GM12878 (cell line): ENCODE data around the gene TMEM150B. TPM values are rescaled to one million over a fixed set of nuclear protein-coding genes. Genes with fewer than 3 reads are reported as not detected.

Experiments used
- ASH2L ChIP-seq: fragments of 300-600, 200-600 bp; sonication (generic); IDR thresholded peaks from 2 replicates; pipeline ENCODE4 v1.6.1; 2017; ENCODE audit warnings: low read depth, mild to moderate bottlenecking, borderline replicate concordance
- CBX3 ChIP-seq: fragments of 200-600 bp; sonication (generic); IDR thresholded peaks from 2 replicates; pipeline ENCODE4 v1.6.1; 2016; ENCODE audit warnings: low read depth, borderline replicate concordance
- EP300 ChIP-seq, 2 experiments: fragments of 150-350 bp in 1 of 2; IDR thresholded peaks; 2 replicates each; pipeline ENCODE4 v1.6.1; 2011 to 2012; ENCODE audit warnings: low read depth in 2 of 2, low read length in 2 of 2, borderline replicate concordance in 1 of 2, improper control_type of control experiment in 1 of 2, inconsistent platforms in 1 of 2; ENCODE audit not compliant: control insufficient read depth in 1 of 2
- ETV6 ChIP-seq, 2 experiments: fragments of 450-650 bp in 1 of 2; IDR thresholded peaks in 1 of 2; conservative IDR thresholded peaks in 1 of 2; 2 replicates each; pipeline ENCODE4 v1.6.1; 2014; ENCODE audit warnings: antibody characterized with exemption in 1 of 2, borderline replicate concordance in 1 of 2, low read depth in 1 of 2, mild to moderate bottlenecking in 1 of 2, moderate library complexity in 1 of 2
- FOXM1 ChIP-seq: IDR thresholded peaks from 2 replicates; pipeline ENCODE4 v1.6.1; 2012; ENCODE audit warnings: low read depth, mild to moderate bottlenecking, inconsistent platforms, low read length, moderate library complexity
- HDAC2 ChIP-seq: fragments of 200-600 bp; sonication (generic); IDR thresholded peaks from 2 replicates; pipeline ENCODE4 v1.6.1; 2017
- JUNB ChIP-seq: IDR thresholded peaks from 2 replicates; pipeline ENCODE4 v1.6.1; 2016; ENCODE audit warnings: antibody characterized with exemption, mild to moderate bottlenecking
- JUND ChIP-seq: IDR thresholded peaks from 2 replicates; pipeline ENCODE4 v1.6.1; 2012; ENCODE audit warnings: low read depth, mild to moderate bottlenecking, low read length, improper control_type of control experiment, moderate library complexity
- MTA3 ChIP-seq: IDR thresholded peaks from 2 replicates; pipeline ENCODE4 v1.6.1; 2012; ENCODE audit warnings: low read length, inconsistent platforms, borderline replicate concordance
- MXI1 ChIP-seq: fragments of 150-350 bp; IDR thresholded peaks from 2 replicates; pipeline ENCODE4 v1.6.1; 2011; ENCODE audit warnings: low read depth, mild to moderate bottlenecking, inconsistent platforms, low read length, improper control_type of control experiment
- NFXL1 ChIP-seq: fragments of 450-650 bp; IDR thresholded peaks from 2 replicates; pipeline ENCODE4 v1.6.1; 2017; ENCODE audit warnings: antibody characterized with exemption, mild to moderate bottlenecking, borderline replicate concordance
- NFYB ChIP-seq: IDR thresholded peaks from 2 replicates; pipeline ENCODE4 v1.6.1; 2011; ENCODE audit warnings: low read depth, mild to moderate bottlenecking, low read length, improper control_type of control experiment, moderate library complexity; ENCODE audit not compliant: insufficient read depth
- PAX8 ChIP-seq: fragments of 450-650 bp; IDR thresholded peaks from 2 replicates; pipeline ENCODE4 v1.6.1; 2017; ENCODE audit warnings: mild to moderate bottlenecking, moderate library complexity
- RAD21 ChIP-seq: IDR thresholded peaks from 2 replicates; pipeline ENCODE4 v1.6.1; 2011; ENCODE audit warnings: mild to moderate bottlenecking, low read depth, low read length, moderate library complexity; ENCODE audit not compliant: insufficient read depth
- RB1 ChIP-seq: fragments of 450-650 bp; formaldehyde crosslinking; IDR thresholded peaks from 2 replicates; pipeline ENCODE4 v1.6.1; 2017; ENCODE audit warnings: mild to moderate bottlenecking, borderline replicate concordance
- SIX5 ChIP-seq: IDR thresholded peaks from 2 replicates; pipeline ENCODE4 v1.6.1; 2011; ENCODE audit warnings: mild to moderate bottlenecking, low read depth, low read length, moderate library complexity; ENCODE audit not compliant: severe bottlenecking
- SMAD1 ChIP-seq: fragments of 450-650 bp; IDR thresholded peaks from 2 replicates; pipeline ENCODE4 v1.6.1; 2018; ENCODE audit warnings: mild to moderate bottlenecking, low read depth; ENCODE audit not compliant: partially characterized antibody
- SMARCA5 ChIP-seq: fragments of 450-650 bp; IDR thresholded peaks from 2 replicates; pipeline ENCODE4 v1.6.1; 2017; ENCODE audit warnings: mild to moderate bottlenecking
- SREBF2 ChIP-seq: IDR thresholded peaks from 2 replicates; pipeline ENCODE4 v1.6.1; 2012; ENCODE audit warnings: mild to moderate bottlenecking, low read length
- TBL1XR1 ChIP-seq: IDR thresholded peaks from 2 replicates; pipeline ENCODE4 v1.6.1; 2012; ENCODE audit warnings: low read depth, low read length, improper control_type of control experiment
- TCF3 ChIP-seq: IDR thresholded peaks from 2 replicates; pipeline ENCODE4 v1.6.1; 2012; ENCODE audit warnings: low read depth, mild to moderate bottlenecking, low read length, borderline replicate concordance; ENCODE audit not compliant: insufficient read depth
- YY1 ChIP-seq: IDR thresholded peaks from 2 replicates; pipeline ENCODE4 v1.6.1; 2011; ENCODE audit warnings: low read depth, mild to moderate bottlenecking, low read length
- ZNF384 ChIP-seq: IDR thresholded peaks from 2 replicates; pipeline ENCODE4 v1.6.1; 2012; ENCODE audit warnings: low read depth, mild to moderate bottlenecking, low read length, improper control_type of control experiment, borderline replicate concordance
- polyA plus RNA-seq, 11 experiments: library from polyadenylated mRNA; depleted of rRNA in 4 of 11; unstranded in 6 of 11; stranded (reverse) in 5 of 11; fragments of >200 nt; fragmentation: Nextera tagmentation in 4 of 11; fragmentation: Illumina TruSeq in 1 of 11; extraction: Ambion mirVana in 4 of 11; extraction: Trizol in 1 of 11; gene quantifications; 1 replicate in 1 of 11; 2 replicates in 10 of 11; pipeline versions ENCODE4 v1.2.1 to v1.2.3, GENCODE V29; 2011 to 2016; ENCODE audit warnings: inconsistent platforms in 2 of 11, missing spikeins in 2 of 11, low read depth in 1 of 11
- total RNA-seq, 4 experiments: library from RNA; depleted of rRNA in 3 of 4; stranded (reverse); fragments of >200 nt in 3 of 4; fragmentation: Illumina TruSeq in 1 of 4; extraction: Trizol in 1 of 4; gene quantifications; 2 replicates each; pipeline versions ENCODE4 v1.2.1 to v1.2.3, GENCODE V29; 2013 to 2021
- TF ChIP-seq, protein P1 (sequence below): fragments of 150-350 bp; IDR thresholded peaks from 2 replicates; pipeline ENCODE4 v1.6.1; 2014; ENCODE audit warnings: mild to moderate bottlenecking, low read depth, low read length
- TF ChIP-seq, protein P2 (sequence below): fragments of 450-650 bp; IDR thresholded peaks from 2 replicates; pipeline ENCODE4 v1.6.1; 2016; ENCODE audit warnings: mild to moderate bottlenecking
- TF ChIP-seq, protein P3 (sequence below): fragments of 150-350 bp; IDR thresholded peaks from 2 replicates; pipeline ENCODE4 v1.6.1; 2016; ENCODE audit warnings: low read depth, low read length

TMEM150B gene
- total and polyA plus RNA-seq, 10 of the 15 experiments (the other 5 are each of a cell fraction or from before 2014, with no cell fraction given) = 0.09 to 0.23 (median 0.18) TPM; not detected in 6

DNA sequence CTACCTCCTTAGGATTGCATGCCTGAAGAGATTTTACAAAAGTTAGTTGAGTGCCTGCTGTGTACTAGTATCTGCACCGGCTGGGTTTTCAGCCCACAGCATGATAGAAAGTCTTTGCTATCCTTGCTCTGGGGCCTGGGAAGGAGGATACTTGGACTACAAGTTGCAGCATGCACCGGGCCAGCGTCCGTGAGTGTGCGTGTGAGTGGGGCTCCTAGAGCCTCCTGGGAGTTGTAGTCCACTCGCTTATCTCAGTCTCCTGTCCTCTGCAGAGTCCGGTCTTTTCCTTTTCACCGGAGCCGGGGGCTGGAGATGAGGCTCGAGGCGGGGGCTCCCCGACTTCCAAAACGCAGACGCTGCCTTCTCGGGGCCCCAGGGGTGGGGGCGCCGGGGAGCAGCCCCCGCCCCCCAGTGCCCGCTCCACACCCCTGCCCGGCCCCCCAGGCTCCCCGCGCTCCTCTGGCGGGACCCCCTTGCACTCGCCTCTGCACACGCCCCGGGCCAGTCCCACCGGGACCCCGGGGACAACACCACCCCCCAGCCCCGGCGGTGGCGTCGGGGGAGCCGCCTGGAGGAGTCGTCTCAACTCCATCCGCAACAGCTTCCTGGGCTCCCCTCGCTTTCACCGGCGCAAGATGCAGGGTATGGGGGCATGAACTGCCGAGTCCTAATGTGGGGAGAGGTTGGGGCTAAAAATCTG, 20.7 kb downstream of the TMEM150B start (continued):
- TF ChIP-seq TCF3 = no peak
- TF ChIP-seq SIX5 = peak; percentile 88
- no peak for TF ChIP-seq PAX8
- TF ChIP-seq SMAD1 = no peak
- TF ChIP-seq SREBF2 = no peak
- TF ChIP-seq, protein P1, sequence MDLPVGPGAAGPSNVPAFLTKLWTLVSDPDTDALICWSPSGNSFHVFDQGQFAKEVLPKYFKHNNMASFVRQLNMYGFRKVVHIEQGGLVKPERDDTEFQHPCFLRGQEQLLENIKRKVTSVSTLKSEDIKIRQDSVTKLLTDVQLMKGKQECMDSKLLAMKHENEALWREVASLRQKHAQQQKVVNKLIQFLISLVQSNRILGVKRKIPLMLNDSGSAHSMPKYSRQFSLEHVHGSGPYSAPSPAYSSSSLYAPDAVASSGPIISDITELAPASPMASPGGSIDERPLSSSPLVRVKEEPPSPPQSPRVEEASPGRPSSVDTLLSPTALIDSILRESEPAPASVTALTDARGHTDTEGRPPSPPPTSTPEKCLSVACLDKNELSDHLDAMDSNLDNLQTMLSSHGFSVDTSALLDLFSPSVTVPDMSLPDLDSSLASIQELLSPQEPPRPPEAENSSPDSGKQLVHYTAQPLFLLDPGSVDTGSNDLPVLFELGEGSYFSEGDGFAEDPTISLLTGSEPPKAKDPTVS = no peak
- no peak for TF ChIP-seq ASH2L
- no peak for TF ChIP-seq ETV6 (conservative IDR thresholded peaks at IDR 0.05 in 1 of 2, IDR thresholded peaks at IDR 0.05 in 1 of 2; ENCODE audit: borderline replicate concordance in 1 of 2, low read depth in 1 of 2)
- TF ChIP-seq NFYB = no peak
- no peak for TF ChIP-seq MXI1
- no peak for TF ChIP-seq NFXL1
- TF ChIP-seq EP300 (IDR thresholded peaks at IDR 0.05; ENCODE audit: borderline replicate concordance in 1 of 2, control insufficient read depth in 1 of 2, low read depth in 2 of 2, low read length in 2 of 2) = no peak
- no peak for TF ChIP-seq FOXM1
- TF ChIP-seq TBL1XR1 = no peak
- TF ChIP-seq CBX3 = no peak
- no peak for TF ChIP-seq MTA3
- no peak for TF ChIP-seq JUND
- TF ChIP-seq SMARCA5 = no peak
- no peak for TF ChIP-seq RB1
- no peak for TF ChIP-seq ZNF384
- TF ChIP-seq HDAC2 = no peak
- no peak for TF ChIP-seq JUNB
- TF ChIP-seq RAD21 = no peak
- TF ChIP-seq, protein P2, sequence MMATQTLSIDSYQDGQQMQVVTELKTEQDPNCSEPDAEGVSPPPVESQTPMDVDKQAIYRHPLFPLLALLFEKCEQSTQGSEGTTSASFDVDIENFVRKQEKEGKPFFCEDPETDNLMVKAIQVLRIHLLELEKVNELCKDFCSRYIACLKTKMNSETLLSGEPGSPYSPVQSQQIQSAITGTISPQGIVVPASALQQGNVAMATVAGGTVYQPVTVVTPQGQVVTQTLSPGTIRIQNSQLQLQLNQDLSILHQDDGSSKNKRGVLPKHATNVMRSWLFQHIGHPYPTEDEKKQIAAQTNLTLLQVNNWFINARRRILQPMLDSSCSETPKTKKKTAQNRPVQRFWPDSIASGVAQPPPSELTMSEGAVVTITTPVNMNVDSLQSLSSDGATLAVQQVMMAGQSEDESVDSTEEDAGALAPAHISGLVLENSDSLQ = no peak
- 0 out of 2 replicates have a peak, but pooled peaks have one; percentile 19 for TF ChIP-seq YY1
- TF ChIP-seq, protein P3, sequence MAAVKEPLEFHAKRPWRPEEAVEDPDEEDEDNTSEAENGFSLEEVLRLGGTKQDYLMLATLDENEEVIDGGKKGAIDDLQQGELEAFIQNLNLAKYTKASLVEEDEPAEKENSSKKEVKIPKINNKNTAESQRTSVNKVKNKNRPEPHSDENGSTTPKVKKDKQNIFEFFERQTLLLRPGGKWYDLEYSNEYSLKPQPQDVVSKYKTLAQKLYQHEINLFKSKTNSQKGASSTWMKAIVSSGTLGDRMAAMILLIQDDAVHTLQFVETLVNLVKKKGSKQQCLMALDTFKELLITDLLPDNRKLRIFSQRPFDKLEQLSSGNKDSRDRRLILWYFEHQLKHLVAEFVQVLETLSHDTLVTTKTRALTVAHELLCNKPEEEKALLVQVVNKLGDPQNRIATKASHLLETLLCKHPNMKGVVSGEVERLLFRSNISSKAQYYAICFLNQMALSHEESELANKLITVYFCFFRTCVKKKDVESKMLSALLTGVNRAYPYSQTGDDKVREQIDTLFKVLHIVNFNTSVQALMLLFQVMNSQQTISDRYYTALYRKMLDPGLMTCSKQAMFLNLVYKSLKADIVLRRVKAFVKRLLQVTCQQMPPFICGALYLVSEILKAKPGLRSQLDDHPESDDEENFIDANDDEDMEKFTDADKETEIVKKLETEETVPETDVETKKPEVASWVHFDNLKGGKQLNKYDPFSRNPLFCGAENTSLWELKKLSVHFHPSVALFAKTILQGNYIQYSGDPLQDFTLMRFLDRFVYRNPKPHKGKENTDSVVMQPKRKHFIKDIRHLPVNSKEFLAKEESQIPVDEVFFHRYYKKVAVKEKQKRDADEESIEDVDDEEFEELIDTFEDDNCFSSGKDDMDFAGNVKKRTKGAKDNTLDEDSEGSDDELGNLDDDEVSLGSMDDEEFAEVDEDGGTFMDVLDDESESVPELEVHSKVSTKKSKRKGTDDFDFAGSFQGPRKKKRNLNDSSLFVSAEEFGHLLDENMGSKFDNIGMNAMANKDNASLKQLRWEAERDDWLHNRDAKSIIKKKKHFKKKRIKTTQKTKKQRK = no peak
